BE2C (cell line): Measurements from ENCODE around the gene RPL41.

Source experiments
- DNase-seq: peaks from one replicate; pipeline ENCODE4 v3.0.0-alpha.2; 2020
- H3K27me3 ChIP-seq: fragments of 250-450 bp; sonication (Bioruptor Pico); 2 replicates; pipeline ENCODE4 v1.5.1; 2020; ENCODE audit warnings: mild to moderate bottlenecking
- H3K36me3 ChIP-seq: fragments of 250-450 bp; sonication (Bioruptor Pico); 2 replicates; pipeline ENCODE4 v1.5.1; 2020; ENCODE audit warnings: mild to moderate bottlenecking
- H3K4me1 ChIP-seq: fragments of 250-450 bp; sonication (Bioruptor Pico); 2 replicates; pipeline ENCODE4 v1.5.1; 2020
- H3K4me3 ChIP-seq: 2 replicates; pipeline ENCODE4 v1.5.1; 2011; ENCODE audit warnings: low read depth, low read length
- H3K9me3 ChIP-seq: fragments of 250-450 bp; sonication (Bioruptor Pico); 2 replicates; pipeline ENCODE4 v1.5.1; 2020
- TF ChIP-seq, protein P1 (sequence below): IDR thresholded peaks from 2 replicates; pipeline ENCODE4 v1.5.1; 2012; ENCODE audit warnings: mild to moderate bottlenecking, low read depth, low read length

RPL41 gene

DNA sequence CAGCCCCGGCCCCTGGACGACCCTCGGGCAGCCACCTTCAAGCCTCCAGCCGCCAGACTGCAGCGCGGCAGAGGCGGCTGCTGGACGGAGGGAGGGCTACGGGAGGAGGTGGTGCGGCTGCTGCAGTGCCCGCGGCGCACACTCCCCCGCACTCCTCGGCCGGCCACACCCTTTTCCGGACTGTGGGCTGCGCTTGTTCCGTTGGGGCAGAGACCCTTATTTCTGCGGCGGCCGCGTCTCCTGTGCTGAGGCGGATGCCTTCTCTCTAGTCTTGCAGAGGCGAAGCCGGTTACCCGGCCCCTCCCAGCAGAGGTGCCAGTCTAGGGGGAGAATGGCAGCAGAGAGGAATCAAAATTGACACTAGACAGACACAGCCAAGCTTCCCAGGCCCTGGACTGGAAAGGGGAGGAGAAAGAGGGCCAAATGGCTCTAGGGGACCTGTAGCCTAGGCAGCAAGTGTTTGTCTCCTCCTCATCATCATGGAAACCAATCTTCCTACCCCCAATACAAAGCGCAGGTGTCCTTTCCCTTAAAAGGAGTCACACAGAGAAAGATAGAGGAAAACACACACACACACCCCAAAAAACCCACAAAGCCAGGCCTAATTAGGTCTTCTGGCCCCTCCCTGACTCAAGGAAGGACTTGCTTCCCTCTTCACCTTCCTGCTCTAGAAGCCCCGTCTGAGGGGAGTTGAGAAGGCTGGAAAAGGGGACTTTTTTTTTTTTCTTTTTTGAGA, 12.9 kb downstream of the RPL41 start:
- Histone ChIP-seq H3K4me1 (peaks cover 11% of the 10 kb centered on the region), H3K4me3 (peak overlapping the region; percentile 80), H3K36me3 (peaks cover 34% of the 10 kb centered on the region), H3K9me3 (no peaks in the 10 kb centered on the region), H3K27me3 (no peaks in the 10 kb centered on the region)
- DNase-seq: peak; percentile 78
- TF ChIP-seq, protein P1, sequence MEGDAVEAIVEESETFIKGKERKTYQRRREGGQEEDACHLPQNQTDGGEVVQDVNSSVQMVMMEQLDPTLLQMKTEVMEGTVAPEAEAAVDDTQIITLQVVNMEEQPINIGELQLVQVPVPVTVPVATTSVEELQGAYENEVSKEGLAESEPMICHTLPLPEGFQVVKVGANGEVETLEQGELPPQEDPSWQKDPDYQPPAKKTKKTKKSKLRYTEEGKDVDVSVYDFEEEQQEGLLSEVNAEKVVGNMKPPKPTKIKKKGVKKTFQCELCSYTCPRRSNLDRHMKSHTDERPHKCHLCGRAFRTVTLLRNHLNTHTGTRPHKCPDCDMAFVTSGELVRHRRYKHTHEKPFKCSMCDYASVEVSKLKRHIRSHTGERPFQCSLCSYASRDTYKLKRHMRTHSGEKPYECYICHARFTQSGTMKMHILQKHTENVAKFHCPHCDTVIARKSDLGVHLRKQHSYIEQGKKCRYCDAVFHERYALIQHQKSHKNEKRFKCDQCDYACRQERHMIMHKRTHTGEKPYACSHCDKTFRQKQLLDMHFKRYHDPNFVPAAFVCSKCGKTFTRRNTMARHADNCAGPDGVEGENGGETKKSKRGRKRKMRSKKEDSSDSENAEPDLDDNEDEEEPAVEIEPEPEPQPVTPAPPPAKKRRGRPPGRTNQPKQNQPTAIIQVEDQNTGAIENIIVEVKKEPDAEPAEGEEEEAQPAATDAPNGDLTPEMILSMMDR: no peak

DNA sequence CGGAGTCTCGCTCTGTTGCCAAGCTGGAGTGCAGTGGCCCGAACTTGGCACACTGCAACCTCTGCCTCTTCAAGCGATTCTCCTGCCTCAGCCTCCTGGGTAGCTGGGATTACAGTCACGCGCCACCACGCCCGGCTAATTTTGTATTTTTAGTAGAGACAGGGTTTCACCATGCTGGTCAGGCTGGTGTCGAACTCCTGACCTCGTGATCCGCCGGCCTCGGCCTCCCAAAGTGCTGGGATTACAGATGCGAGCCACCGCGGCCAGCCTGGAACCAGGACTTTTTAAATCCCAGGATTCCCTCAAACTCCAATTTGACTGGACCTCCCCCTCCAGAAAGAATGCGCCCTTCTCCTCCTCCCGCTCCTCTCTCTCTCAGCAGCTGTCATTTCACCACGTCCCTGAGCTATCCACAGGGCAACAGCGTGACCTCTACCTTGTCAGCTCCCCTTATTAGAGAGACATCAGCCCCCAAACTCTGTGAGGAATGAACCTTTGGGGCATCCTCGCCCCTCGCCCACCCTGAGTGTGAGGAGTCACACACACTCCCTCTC, 13.6 kb downstream of the RPL41 start:
- Histone ChIP-seq H3K9me3 (no peaks in the 10 kb centered on the region), H3K36me3 (peaks cover 37% of the 10 kb centered on the region), H3K4me3 (no peak overlapping the region), H3K27me3 (no peaks in the 10 kb centered on the region), H3K4me1 (peaks cover 11% of the 10 kb centered on the region)
- no peak for DNase-seq
- TF ChIP-seq, protein P1: no peak

DNA sequence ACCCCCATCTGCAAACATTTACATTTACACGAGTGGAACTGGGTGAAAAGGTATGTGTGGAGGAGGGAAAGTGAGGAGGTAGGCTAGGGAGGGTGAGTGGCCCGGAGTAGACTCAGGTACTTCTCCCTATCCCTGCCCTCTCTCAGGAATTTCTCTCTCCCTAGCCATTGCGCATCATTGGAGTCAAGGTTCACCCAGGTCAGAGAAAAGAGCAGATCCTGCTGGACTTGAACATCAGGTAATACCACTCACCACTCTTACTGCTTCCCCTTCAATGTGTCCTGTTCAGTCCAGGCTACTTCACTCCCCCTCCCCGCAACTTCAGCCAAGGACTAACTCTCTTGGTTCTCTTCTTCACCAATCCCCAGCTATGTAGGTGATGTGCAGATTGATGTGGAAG, 14.4 kb downstream of the RPL41 start:
- no peak for DNase-seq
- H3K4me1 ChIP-seq: peaks cover 11% of the 10 kb centered on the region
- peaks cover 42% of the 10 kb centered on the region for H3K36me3 ChIP-seq
- TF ChIP-seq, protein P1: no peak
- H3K9me3 ChIP-seq: no peaks in the 10 kb centered on the region
- no peaks in the 10 kb centered on the region for H3K27me3 ChIP-seq
- H3K4me3 ChIP-seq: no peak overlapping the region

DNA sequence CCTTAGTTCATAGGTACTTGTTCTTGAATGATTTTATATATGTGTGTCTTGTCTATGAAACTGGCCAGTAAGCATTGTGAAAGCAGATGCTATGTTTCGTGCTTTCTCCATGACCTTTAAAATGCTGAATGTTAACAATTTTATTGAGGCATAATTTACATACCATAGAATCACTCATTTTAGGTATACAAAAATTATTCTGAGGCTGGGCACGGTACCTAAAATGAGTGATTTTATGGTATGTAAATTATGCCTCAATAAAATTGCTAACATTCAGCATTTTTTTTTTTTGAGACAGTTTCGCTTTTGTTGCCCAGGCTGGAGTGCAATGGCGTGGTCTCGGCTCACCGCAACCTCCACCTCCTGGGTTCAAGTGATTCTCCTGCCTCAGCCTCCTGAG, 18.5 kb downstream of the RPL41 start:
- Histone ChIP-seq H3K9me3 (no peaks in the 10 kb centered on the region), H3K36me3 (peaks cover 70% of the 10 kb centered on the region)
- TF ChIP-seq, protein P1: no peak

DNA sequence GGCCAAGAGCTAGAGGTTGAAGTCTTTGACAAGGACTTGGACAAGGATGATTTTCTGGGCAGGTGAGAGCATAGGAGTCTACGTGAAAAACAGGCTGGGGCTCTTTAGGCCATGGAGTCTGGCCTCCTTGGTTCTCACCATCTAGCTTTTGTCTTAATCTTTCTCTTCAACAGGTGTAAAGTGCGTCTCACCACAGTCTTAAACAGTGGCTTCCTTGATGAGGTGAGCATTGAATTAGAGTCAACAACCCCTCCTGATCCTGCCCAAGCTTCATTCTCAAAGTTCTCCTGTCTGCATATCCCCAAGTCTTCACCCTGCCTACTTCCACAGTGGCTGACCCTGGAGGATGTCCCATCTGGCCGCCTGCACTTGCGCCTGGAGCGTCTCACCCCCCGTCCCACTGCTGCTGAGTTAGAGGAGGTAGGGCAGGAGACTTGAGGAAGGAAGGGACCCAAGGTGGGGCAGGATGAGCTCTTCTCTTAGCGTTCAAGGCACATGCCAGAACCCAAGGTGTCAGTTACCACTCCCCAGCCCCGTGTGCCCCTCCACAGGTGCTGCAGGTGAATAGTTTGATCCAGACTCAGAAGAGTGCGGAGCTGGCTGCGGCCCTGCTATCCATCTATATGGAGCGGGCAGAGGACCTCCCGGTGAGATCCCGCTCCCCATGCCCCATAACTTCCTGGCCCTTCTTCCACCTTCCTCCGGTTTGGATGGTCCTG, 21.6 kb downstream of the RPL41 start:
- no peak for DNase-seq
- Histone ChIP-seq H3K36me3 (peaks cover 67% of the 10 kb centered on the region), H3K27me3 (no peaks in the 10 kb centered on the region), H3K4me1 (no peaks in the 10 kb centered on the region), H3K9me3 (no peaks in the 10 kb centered on the region), H3K4me3 (no peak overlapping the region)
- TF ChIP-seq, protein P1: no peak

More for the DNA sequence above, 18.5 kb downstream of the RPL41 start:
- H3K4me1 ChIP-seq: no peaks in the 10 kb centered on the region
- DNase-seq: no peak
- H3K4me3 ChIP-seq: no peak overlapping the region
- H3K27me3 ChIP-seq: no peaks in the 10 kb centered on the region
